DOHH2 (cell line): ENCODE data around the gene TANGO2.

Experiments used
- CTCF ChIP-seq: fragments of 200-600 bp; sonication (generic); IDR thresholded peaks from one replicate; pipeline ENCODE4 v1.5.1; 2014; ENCODE audit warnings: antibody characterized with exemption, mild to moderate bottlenecking, low read depth, low read length; ENCODE audit not compliant: poor library complexity, severe bottlenecking
- EZH2phosphoT487 ChIP-seq: fragments of 200-600 bp; sonication (generic); IDR thresholded peaks from 2 replicates; pipeline ENCODE4 v1.6.1; 2017; ENCODE audit warnings: borderline replicate concordance, mild to moderate bottlenecking, antibody characterized with exemption, low read length, moderate library complexity, mixed read lengths

GRCh38 chr22:20019661-20020532 is 1.0 kb upstream of the TANGO2 start:
- no peak for TF ChIP-seq CTCF
- TF ChIP-seq EZH2phosphoT487 = no peak
